GM12874 (cell line): ENCODE measurements around the gene SMOC2.

Experiments
- TF ChIP-seq, protein P1 (sequence below): IDR thresholded peaks from 2 replicates; pipeline ENCODE4 v1.5.1; 2011; ENCODE audit warnings: low read depth, mild to moderate bottlenecking, control low read depth, low read length, moderate library complexity; ENCODE audit not compliant: insufficient read depth

Gene SMOC2

DNA sequence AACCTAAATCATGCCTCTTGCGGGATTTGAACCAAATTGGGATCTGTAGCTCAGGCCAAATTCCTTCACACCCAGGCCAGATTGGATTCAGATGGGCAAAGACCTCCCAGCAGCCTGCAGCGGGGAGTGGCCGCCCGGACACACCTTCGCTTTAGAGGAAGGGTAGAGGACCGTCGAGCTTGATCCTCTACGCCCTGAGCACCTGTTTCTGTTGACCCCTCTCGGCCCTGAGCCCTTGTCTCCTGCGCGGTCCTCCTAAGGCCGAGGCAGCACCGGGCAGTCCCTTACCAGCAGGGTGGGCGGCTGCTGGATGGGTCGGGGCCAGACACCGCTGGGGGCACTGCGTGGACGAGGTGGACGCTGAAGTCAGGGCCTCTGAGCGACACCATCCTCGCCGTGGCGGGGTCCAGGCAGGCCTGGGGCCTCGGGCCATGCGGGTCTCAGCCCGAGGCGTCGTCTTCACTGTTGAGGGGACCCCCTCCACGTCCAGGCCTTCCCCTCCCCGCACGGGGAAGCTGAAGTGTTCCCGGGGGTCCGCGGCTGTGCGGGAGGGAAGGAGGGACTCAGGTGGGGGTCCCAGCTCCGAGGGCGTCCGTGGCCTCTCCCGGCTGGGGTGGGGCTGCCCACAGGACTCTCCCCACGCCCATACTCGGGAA is 114.8 kb downstream of the SMOC2 start:
- TF ChIP-seq, protein P1, sequence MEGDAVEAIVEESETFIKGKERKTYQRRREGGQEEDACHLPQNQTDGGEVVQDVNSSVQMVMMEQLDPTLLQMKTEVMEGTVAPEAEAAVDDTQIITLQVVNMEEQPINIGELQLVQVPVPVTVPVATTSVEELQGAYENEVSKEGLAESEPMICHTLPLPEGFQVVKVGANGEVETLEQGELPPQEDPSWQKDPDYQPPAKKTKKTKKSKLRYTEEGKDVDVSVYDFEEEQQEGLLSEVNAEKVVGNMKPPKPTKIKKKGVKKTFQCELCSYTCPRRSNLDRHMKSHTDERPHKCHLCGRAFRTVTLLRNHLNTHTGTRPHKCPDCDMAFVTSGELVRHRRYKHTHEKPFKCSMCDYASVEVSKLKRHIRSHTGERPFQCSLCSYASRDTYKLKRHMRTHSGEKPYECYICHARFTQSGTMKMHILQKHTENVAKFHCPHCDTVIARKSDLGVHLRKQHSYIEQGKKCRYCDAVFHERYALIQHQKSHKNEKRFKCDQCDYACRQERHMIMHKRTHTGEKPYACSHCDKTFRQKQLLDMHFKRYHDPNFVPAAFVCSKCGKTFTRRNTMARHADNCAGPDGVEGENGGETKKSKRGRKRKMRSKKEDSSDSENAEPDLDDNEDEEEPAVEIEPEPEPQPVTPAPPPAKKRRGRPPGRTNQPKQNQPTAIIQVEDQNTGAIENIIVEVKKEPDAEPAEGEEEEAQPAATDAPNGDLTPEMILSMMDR = no peak

GRCh38 chr6:168557512-168557911 is 116.5 kb downstream of the SMOC2 start:
- TF ChIP-seq, protein P1 = no peak

GRCh38 chr6:168558686-168559085 is 117.7 kb downstream of the SMOC2 start:
- TF ChIP-seq, protein P1 = no peak

GRCh38 chr6:168559574-168560098 is 118.7 kb downstream of the SMOC2 start:
- TF ChIP-seq, protein P1 = no peak

DNA sequence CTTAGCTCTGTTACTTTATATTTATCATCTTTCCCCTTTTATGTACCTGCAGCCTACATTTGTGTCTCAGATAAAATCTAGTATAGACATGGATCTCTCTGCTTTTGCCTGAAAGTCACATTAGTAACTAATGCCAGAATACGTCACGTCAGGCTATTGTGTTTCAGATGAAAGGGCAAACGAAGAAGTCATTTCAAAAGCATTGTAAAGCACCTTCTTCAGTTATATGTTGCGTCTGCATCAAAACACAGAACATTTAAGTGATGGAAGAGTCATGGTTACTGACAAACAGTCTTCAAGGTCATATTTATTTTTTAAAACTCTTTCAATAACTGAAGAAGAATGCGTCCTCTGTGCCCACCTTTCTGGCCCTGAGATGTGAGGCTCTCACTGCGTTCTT is 119.1 kb downstream of the SMOC2 start:
- TF ChIP-seq, protein P1 = no peak

DNA sequence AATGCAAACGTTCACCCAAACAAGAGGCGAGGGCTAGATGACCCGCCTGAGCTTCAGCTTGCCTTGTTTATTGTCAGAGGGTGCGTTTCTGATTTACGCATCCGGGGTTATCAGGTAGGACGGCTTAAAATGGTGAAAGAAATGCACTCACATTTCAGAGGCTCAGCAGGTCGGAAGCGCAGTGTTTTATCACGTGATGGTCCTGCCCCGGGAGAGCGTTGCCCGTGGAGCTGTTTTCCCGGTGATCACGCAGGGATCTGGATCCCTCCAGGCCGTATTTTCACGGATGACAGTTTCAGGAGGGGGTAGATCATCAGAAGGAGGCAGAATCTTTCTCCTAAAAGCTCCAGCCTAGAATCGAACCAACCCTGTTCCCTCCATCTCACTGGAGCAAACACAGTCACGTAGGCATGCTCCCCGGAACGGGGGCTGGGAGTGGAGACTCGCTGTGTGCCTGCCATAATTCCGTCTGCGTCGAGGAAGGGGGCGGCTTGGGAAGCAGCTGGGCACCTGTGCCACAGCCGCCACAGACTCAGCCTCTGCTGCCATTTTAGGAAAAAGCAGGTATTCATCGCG is 121.7 kb downstream of the SMOC2 start:
- TF ChIP-seq, protein P1 = no peak

- TF ChIP-seq, protein P1 = no peak
Measured at GRCh38 chr6:168563656-168564055, 122.7 kb downstream of the SMOC2 start.
